HG02981 (cell line): ENCODE measurements around the gene NT5DC4.

Source experiments
- ATAC-seq: cut with Tn5 transposase; IDR thresholded peaks from one replicate; pipeline ENCODE4 v1.9.1; 2021; ENCODE audit warnings: mild to moderate bottlenecking, moderate library complexity; ENCODE audit not compliant: unreplicated experiment

The NT5DC4 gene

GRCh38 chr2:112751451-112752197 lies 30.8 kb downstream of the NT5DC4 start:
- ATAC-seq = no peak

GRCh38 chr2:112752667-112753066 lies 31.8 kb downstream of the NT5DC4 start:
- ATAC-seq = no peak

- ATAC-seq = no peak
Observed at GRCh38 chr2:112754564-112754963, 33.7 kb downstream of the NT5DC4 start.

GRCh38 chr2:112755444-112755843 lies 34.6 kb downstream of the NT5DC4 start:
- ATAC-seq = no peak

- ATAC-seq = no peak
Observed at GRCh38 chr2:112756207-112756606, 35.4 kb downstream of the NT5DC4 start.

GRCh38 chr2:112757265-112757664 lies 36.4 kb downstream of the NT5DC4 start:
- ATAC-seq = no peak

- ATAC-seq = no peak
Observed at GRCh38 chr2:112758711-112759110, 37.9 kb downstream of the NT5DC4 start.

- no peak for ATAC-seq
Observed at GRCh38 chr2:112760149-112760548, 39.3 kb downstream of the NT5DC4 start.

- ATAC-seq = no peak
Observed at GRCh38 chr2:112762276-112762675, 41.5 kb downstream of the NT5DC4 start.

GRCh38 chr2:112764071-112765044 lies 43.5 kb downstream of the NT5DC4 start, which contains the start of gene CKAP2L:
TSS of gene CKAP2L (minus strand) at chr2:112764609. CDS start at chr2:112764598, 11 bp downstream.
- ATAC-seq = peak; percentile 96

- no peak for ATAC-seq
Observed at GRCh38 chr2:112765251-112765650, 44.4 kb downstream of the NT5DC4 start.

GRCh38 chr2:112767693-112768330 lies 47.0 kb downstream of the NT5DC4 start:
- ATAC-seq = no peak

GRCh38 chr2:112768432-112768831 lies 47.6 kb downstream of the NT5DC4 start:
- no peak for ATAC-seq

GRCh38 chr2:112772322-112772721 lies 51.5 kb downstream of the NT5DC4 start:
- ATAC-seq = no peak

- ATAC-seq = no peak
Observed at GRCh38 chr2:112772911-112773475, 52.2 kb downstream of the NT5DC4 start.

GRCh38 chr2:112773556-112773955 lies 52.7 kb downstream of the NT5DC4 start:
- no peak for ATAC-seq

- ATAC-seq = no peak
Observed at GRCh38 chr2:112774536-112775285, 53.9 kb downstream of the NT5DC4 start.

GRCh38 chr2:112776113-112776512 lies 55.3 kb downstream of the NT5DC4 start:
- no peak for ATAC-seq

GRCh38 chr2:112777036-112777435 lies 56.2 kb downstream of the NT5DC4 start:
- no peak for ATAC-seq

- ATAC-seq = no peak
Observed at GRCh38 chr2:112779598-112779997, 58.8 kb downstream of the NT5DC4 start.
